IMR-90 (cell line): Measurements from ENCODE around the gene NEGR1. TPM values are rescaled to one million over a fixed set of nuclear protein-coding genes. Genes with fewer than 3 reads are reported as not detected.

Source experiments
- ATAC-seq: fragments of 200-7000 bp; cut with Tn5 transposase; 2 replicates; pipeline ENCODE4 v1.9.1; 2020; ENCODE audit warnings: low read depth, mild to moderate bottlenecking, moderate library complexity
- BruUV-seq: library from RNA; stranded (reverse); fragments of 400-500 nt; replicated peaks from 2 replicates; lab custom pipeline; 2021; lab: Mats Ljungman, UMichigan
- CTCF ChIA-PET: fragments of 300-600 bp; formaldehyde crosslinking; extraction: SDS; loops from one replicate; lab custom pipeline; 2021; ENCODE audit warnings: antibody characterized with exemption; lab: Yijun Ruan, JAX
- POLR2A ChIA-PET: fragments of 300-600 bp; sonication (Branson Sonifier 250); formaldehyde crosslinking; loops from one replicate; lab custom pipeline; 2022; ENCODE audit warnings: antibody characterized with exemption; ENCODE audit not compliant: unreplicated experiment; lab: Charles Lee
- DNase-seq: peaks from one replicate; pipeline ENCODE4 v3.0.0; 2013
- H2AFZ ChIP-seq: replicated peaks from 2 replicates; pipeline ENCODE3; 2013; ENCODE audit warnings: low read length, mild to moderate bottlenecking; ENCODE audit not compliant: poor library complexity
- H2AK5ac ChIP-seq: 2 replicates; pipeline ENCODE4 v1.6.1; 2013; ENCODE audit warnings: low read depth, low read length, inconsistent platforms
- H2AK9ac ChIP-seq: replicated peaks from 2 replicates; pipeline ENCODE3; 2013; ENCODE audit warnings: mild to moderate bottlenecking, low read depth, low read length, moderate library complexity; ENCODE audit not compliant: poor library complexity
- H2BK120ac ChIP-seq: 2 replicates; pipeline ENCODE4 v1.6.1; 2013; ENCODE audit warnings: low read depth, low read length, inconsistent platforms
- H2BK15ac ChIP-seq: 3 replicates; pipeline ENCODE4 v1.6.1; 2013; ENCODE audit warnings: low read depth, low read length, inconsistent platforms
- H2BK20ac ChIP-seq: 2 replicates; pipeline ENCODE4 v1.6.1; 2013; ENCODE audit warnings: low read depth, mild to moderate bottlenecking, inconsistent platforms, low read length, moderate library complexity
- H2BK5ac ChIP-seq: 2 replicates; pipeline ENCODE4 v1.6.1; 2013; ENCODE audit warnings: mild to moderate bottlenecking, low read depth, low read length, inconsistent platforms; ENCODE audit not compliant: poor library complexity, severe bottlenecking
- H3K14ac ChIP-seq: replicated peaks from 2 replicates; pipeline ENCODE4 v1.6.1; 2013; ENCODE audit warnings: low read depth, low read length, inconsistent platforms
- H3K18ac ChIP-seq: 2 replicates; pipeline ENCODE4 v1.6.1; 2013; ENCODE audit warnings: low read depth, low read length, control low read depth
- H3K23ac ChIP-seq: 2 replicates; pipeline ENCODE4 v1.6.1; 2013; ENCODE audit warnings: low read depth, low read length, inconsistent platforms
- H3K27ac ChIP-seq: 2 replicates; pipeline ENCODE4 v1.5.1; 2013; ENCODE audit warnings: mild to moderate bottlenecking, control low read depth, low read length; ENCODE audit not compliant: insufficient read depth
- H3K27me3 ChIP-seq: 2 replicates; pipeline ENCODE4 v1.6.1; 2013; ENCODE audit warnings: low read length; ENCODE audit not compliant: control insufficient read depth, insufficient read depth
- H3K36me3 ChIP-seq: 2 replicates; pipeline ENCODE4 v1.6.1; 2013; ENCODE audit warnings: low read length, mixed read lengths; ENCODE audit not compliant: control insufficient read depth, insufficient read depth
- H3K4ac ChIP-seq: 2 replicates; pipeline ENCODE4 v1.6.1; 2013; ENCODE audit warnings: low read depth, low read length, inconsistent platforms
- H3K4me1 ChIP-seq: 2 replicates; pipeline ENCODE4 v1.6.1; 2013; ENCODE audit warnings: low read length, mixed read lengths; ENCODE audit not compliant: control insufficient read depth, insufficient read depth
- H3K4me2 ChIP-seq: 2 replicates; pipeline ENCODE4 v1.6.1; 2013; ENCODE audit warnings: low read depth, mild to moderate bottlenecking, control low read depth, low read length, moderate library complexity
- H3K4me3 ChIP-seq: 2 replicates; pipeline ENCODE4 v1.5.1; 2013; ENCODE audit warnings: low read depth, mild to moderate bottlenecking, control low read depth, low read length, moderate library complexity; ENCODE audit not compliant: insufficient read depth
- H3K56ac ChIP-seq: 2 replicates; pipeline ENCODE4 v1.6.1; 2013; ENCODE audit warnings: low read length, inconsistent platforms; ENCODE audit not compliant: insufficient read depth; ENCODE audit errors: extremely low read depth
- H3K79me1 ChIP-seq, 2 experiments: 2 replicates each; pipeline ENCODE4 v1.6.1; 2013; ENCODE audit warnings: low read length in 2 of 2, inconsistent platforms in 1 of 2, low read depth in 1 of 2
- H3K9ac ChIP-seq: 2 replicates; pipeline ENCODE4 v1.6.1; 2013; ENCODE audit warnings: low read depth, low read length, control low read depth
- H3K9me1 ChIP-seq: 2 replicates; pipeline ENCODE4 v1.6.1; 2013; ENCODE audit warnings: low read length, inconsistent platforms; ENCODE audit not compliant: insufficient read depth
- H3K9me3 ChIP-seq: 2 replicates; pipeline ENCODE4 v1.6.1; 2013; ENCODE audit warnings: low read length; ENCODE audit not compliant: control insufficient read depth, insufficient read depth
- H4K20me1 ChIP-seq: 2 replicates; pipeline ENCODE4 v1.6.1; 2013; ENCODE audit warnings: low read length, inconsistent platforms; ENCODE audit not compliant: insufficient read depth
- H4K5ac ChIP-seq: 2 replicates; pipeline ENCODE4 v1.6.1; 2013; ENCODE audit warnings: mild to moderate bottlenecking, low read depth, low read length, control low read depth
- H4K8ac ChIP-seq, 2 experiments: 2 replicates each; pipeline ENCODE4 v1.6.1; 2013; ENCODE audit warnings: low read depth in 2 of 2, low read length in 2 of 2, control low read depth in 1 of 2, inconsistent platforms in 1 of 2
- H4K91ac ChIP-seq: 2 replicates; pipeline ENCODE4 v1.6.1; 2013; ENCODE audit warnings: low read depth, low read length, inconsistent platforms; ENCODE audit not compliant: insufficient read depth
- MAFK ChIP-seq: IDR thresholded peaks from 2 replicates; pipeline ENCODE4 v1.6.1; 2012; ENCODE audit warnings: low read depth, low read length, improper control_type of control experiment
- MAZ ChIP-seq: IDR thresholded peaks from 2 replicates; pipeline ENCODE4 v1.6.1; 2012; ENCODE audit warnings: low read depth, mild to moderate bottlenecking, low read length, improper control_type of control experiment, moderate library complexity, borderline replicate concordance
- WGBS, 2 experiments: methylation state at CpG; one replicate each; pipeline versions ENCODE4 v1.1.5 to v1.1.7; 2013; ENCODE audit warnings: missing lambda C conversion rate in 2 of 2; ENCODE audit not compliant: insufficient read length in 1 of 2; ENCODE audit errors: extremely low coverage in 2 of 2; 5-methylcytosine and 5-hydroxymethylcytosine counted together
- dilution Hi-C: fragments of 300-500 bp; cut with HindIII; formaldehyde crosslinking; loops from one replicate; pipeline ENCODE4 v1.14.3; 2018; ENCODE audit warnings: low sequenced_read_pairs; ENCODE audit not compliant: unreplicated experiment
- in situ Hi-C: fragments of 300-500 bp; cut with MboI; formaldehyde crosslinking; loops from 3 replicates; pipeline ENCODE4 v1.14.3; 2019; ENCODE audit warnings: low sequenced_read_pairs, inconsistent platforms, mixed read lengths
- intact Hi-C: fragments of 100-400 bp; cut with micrococcal nuclease; formaldehyde crosslinking; loops from 2 replicates; pipeline ENCODE4 v1.10.0; 2022
- polyA plus RNA-seq, 3 experiments: library from polyadenylated mRNA; depleted of rRNA; stranded (reverse); fragments of >200 nt; gene quantifications; 2 replicates each; pipeline ENCODE4 v1.2.3, GENCODE V29; 2012; ENCODE audit warnings: low replicate concordance in 1 of 3
- total RNA-seq: library from RNA; depleted of rRNA; stranded (reverse); fragments of >200 nt; gene quantifications from 2 replicates; pipeline ENCODE4 v1.2.3, GENCODE V29; 2012

The NEGR1 gene
- total and polyA plus RNA-seq, 2 of the 4 experiments (the other 2 are of a cell fraction), result 5.1 to 9.1 TPM

GRCh38 chr1:71653952-71654351, 628.4 kb downstream of the NEGR1 start:
- Histone ChIP-seq H2BK120ac (no peak overlapping the region), H2AFZ (no peak overlapping the region), H4K91ac (no peak overlapping the region), H2BK20ac (no peak overlapping the region), H3K9me3 (no peaks in the 10 kb centered on the region), H3K56ac (no peak overlapping the region), H3K9me1 (no peaks in the 10 kb centered on the region), H2BK15ac (no peak overlapping the region), H2BK5ac (no peak overlapping the region), H4K20me1 (no peaks in the 10 kb centered on the region), H2AK9ac (no peak overlapping the region), H4K8ac (no peak overlapping the region), H3K14ac (no peak overlapping the region), H3K27me3 (no peaks in the 10 kb centered on the region), H3K4me2 (no peak overlapping the region), H3K9ac (no peak overlapping the region), H3K4me3 (no peak overlapping the region), H3K4me1 (no peaks in the 10 kb centered on the region), H2AK5ac (no peak overlapping the region), H3K79me1 (no peaks in the 10 kb centered on the region; a peak in 1 of 4 replicates), H3K18ac (no peak overlapping the region), H3K23ac (no peak overlapping the region), H3K27ac (no peak overlapping the region), H3K36me3 (no peaks in the 10 kb centered on the region), H4K5ac (no peak overlapping the region), H3K4ac (no peak overlapping the region)
- CTCF ChIA-PET, result no interaction called here
- no TSS peak for BruUV-seq
- dilution Hi-C loops (no loop called here), in situ Hi-C loops (no loop called here), intact Hi-C loops (no loop called here)
- ATAC-seq (no peak), DNase-seq (no peak)
- POLR2A ChIA-PET, result no interaction called here
- WGBS, 2 experiments, result no CpG with 5 or more reads among the region's 2 CpGs
- TF ChIP-seq MAZ (no peak), MAFK (peak; percentile 55)
